GM19467 (cell line): ENCODE results near the gene ZNF652.
"Not testable (repeated sequence)": the region's sequence is repeated elsewhere in the genome, so short reads cannot be mapped to it uniquely, and the experiment has no call there.

Experiments
- ATAC-seq: cut with Tn5 transposase; IDR thresholded peaks from one replicate; pipeline ENCODE4 v1.9.1; 2021; ENCODE audit warnings: mild to moderate bottlenecking, moderate library complexity; ENCODE audit not compliant: unreplicated experiment

The ZNF652 gene

GRCh38 chr17:49318435-49318965 is 43.5 kb downstream of the ZNF652 start:
- no peak for ATAC-seq

GRCh38 chr17:49316889-49317675 is 45.0 kb downstream of the ZNF652 start:
- no peak for ATAC-seq

- peak; percentile 21 for ATAC-seq
Measured at GRCh38 chr17:49316258-49316570, 45.8 kb downstream of the ZNF652 start.

GRCh38 chr17:49315551-49316257 is 46.3 kb downstream of the ZNF652 start:
- peak; percentile 64 for ATAC-seq

GRCh38 chr17:49312722-49313121 is 49.3 kb downstream of the ZNF652 start:
- ATAC-seq, result no peak

- ATAC-seq, result no peak
Measured at GRCh38 chr17:49299996-49300395, 62.1 kb downstream of the ZNF652 start.

- no peak for ATAC-seq
Measured at GRCh38 chr17:49298371-49298976, 63.6 kb downstream of the ZNF652 start.

GRCh38 chr17:49297141-49297540 is 64.9 kb downstream of the ZNF652 start:
- no peak for ATAC-seq

GRCh38 chr17:49294122-49294521 is 67.9 kb downstream of the ZNF652 start:
- ATAC-seq, result no peak

- no peak for ATAC-seq
Measured at GRCh38 chr17:49292901-49293300, 69.1 kb downstream of the ZNF652 start.

- no peak for ATAC-seq
Measured at GRCh38 chr17:49291929-49292328, 70.1 kb downstream of the ZNF652 start.

GRCh38 chr17:49290690-49291359 is 71.2 kb downstream of the ZNF652 start:
- no peak for ATAC-seq

- no peak for ATAC-seq
Measured at GRCh38 chr17:49288388-49288787, 73.7 kb downstream of the ZNF652 start.

- ATAC-seq, result no peak
Measured at GRCh38 chr17:49287481-49287880, 74.6 kb downstream of the ZNF652 start.

- ATAC-seq, result not testable (repeated sequence)
Measured at GRCh38 chr17:49286261-49286973, 75.6 kb downstream of the ZNF652 start.

- no peak for ATAC-seq
Measured at GRCh38 chr17:49285716-49286115, 76.3 kb downstream of the ZNF652 start.

- no peak for ATAC-seq
Measured at GRCh38 chr17:49280918-49281317, 81.1 kb downstream of the ZNF652 start.

GRCh38 chr17:49280061-49280460 is 82.0 kb downstream of the ZNF652 start:
- no peak for ATAC-seq

GRCh38 chr17:49279263-49280015 is 82.6 kb downstream of the ZNF652 start:
- not testable (repeated sequence) for ATAC-seq

GRCh38 chr17:49278076-49278475 is 84.0 kb downstream of the ZNF652 start:
- no peak for ATAC-seq
